B cell (primary cell): ENCODE measurements around the gene CPD.

Source experiments
- EZH2 ChIP-seq: IDR thresholded peaks from 2 replicates; pipeline ENCODE4 v1.6.1; 2012; ENCODE audit warnings: borderline replicate concordance, low read depth, mild to moderate bottlenecking, moderate library complexity, low read length; ENCODE audit not compliant: insufficient read depth, poor library complexity, severe bottlenecking
- TF ChIP-seq, protein P1 (sequence below): fragments of 200-600 bp; IDR thresholded peaks from one replicate; pipeline ENCODE4 v1.8.0; 2022; ENCODE audit warnings: antibody characterized with exemption, mild to moderate bottlenecking

DNA sequence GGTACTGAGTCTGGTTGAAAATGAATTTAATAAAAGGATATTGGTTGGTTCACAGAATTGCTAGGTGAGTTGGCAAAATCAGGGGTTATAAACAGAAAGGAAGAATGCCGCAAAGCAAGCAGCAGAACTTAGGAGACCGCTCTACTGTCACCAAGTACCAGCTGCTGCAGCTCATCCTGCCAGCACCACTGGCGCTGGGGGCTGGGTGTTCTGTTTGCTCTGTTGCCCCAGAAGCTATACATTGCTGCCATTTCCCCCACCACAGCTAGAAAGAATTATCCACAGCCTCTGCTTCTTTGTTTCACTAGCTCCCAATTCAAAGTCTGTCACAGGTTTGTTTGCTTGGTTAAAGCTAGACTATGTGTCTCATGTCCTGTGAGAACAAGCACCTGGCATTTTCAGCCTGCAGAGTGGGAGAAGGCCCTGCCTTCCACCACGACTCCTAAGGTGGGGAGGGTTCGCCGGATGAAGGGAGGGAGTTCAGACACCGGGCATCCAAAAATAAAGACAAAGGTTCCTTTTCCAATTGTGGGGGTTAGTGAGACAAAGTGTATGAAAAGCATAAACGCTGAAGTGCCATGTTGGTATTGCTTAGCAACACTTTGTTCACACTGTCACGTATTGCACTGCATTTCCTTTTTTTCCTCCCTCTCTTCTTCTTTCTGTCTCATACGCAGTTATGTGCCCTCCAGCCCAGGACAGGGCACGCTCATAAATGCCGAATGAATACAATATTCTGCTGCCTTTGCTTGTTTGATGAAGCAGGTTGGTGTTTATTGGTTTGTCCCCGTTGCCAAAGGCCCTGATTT is 9.6 kb upstream of the CPD start:
- TF ChIP-seq, protein P1, sequence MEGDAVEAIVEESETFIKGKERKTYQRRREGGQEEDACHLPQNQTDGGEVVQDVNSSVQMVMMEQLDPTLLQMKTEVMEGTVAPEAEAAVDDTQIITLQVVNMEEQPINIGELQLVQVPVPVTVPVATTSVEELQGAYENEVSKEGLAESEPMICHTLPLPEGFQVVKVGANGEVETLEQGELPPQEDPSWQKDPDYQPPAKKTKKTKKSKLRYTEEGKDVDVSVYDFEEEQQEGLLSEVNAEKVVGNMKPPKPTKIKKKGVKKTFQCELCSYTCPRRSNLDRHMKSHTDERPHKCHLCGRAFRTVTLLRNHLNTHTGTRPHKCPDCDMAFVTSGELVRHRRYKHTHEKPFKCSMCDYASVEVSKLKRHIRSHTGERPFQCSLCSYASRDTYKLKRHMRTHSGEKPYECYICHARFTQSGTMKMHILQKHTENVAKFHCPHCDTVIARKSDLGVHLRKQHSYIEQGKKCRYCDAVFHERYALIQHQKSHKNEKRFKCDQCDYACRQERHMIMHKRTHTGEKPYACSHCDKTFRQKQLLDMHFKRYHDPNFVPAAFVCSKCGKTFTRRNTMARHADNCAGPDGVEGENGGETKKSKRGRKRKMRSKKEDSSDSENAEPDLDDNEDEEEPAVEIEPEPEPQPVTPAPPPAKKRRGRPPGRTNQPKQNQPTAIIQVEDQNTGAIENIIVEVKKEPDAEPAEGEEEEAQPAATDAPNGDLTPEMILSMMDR = no peak
- TF ChIP-seq EZH2 = no peak
